Activated T-cell treated with anti-CD3 and anti-CD28 coated beads for 24 hours (primary cell): ENCODE measurements around the gene ARF1.
"Not testable (repeated sequence)": the region's sequence is repeated elsewhere in the genome, so short reads cannot be mapped to it uniquely, and the experiment has no call there.

Experiments
- DNase-seq: peaks from one replicate; pipeline ENCODE4 v3.0.0-alpha.2; 2020; ENCODE audit warnings: low read depth

The ARF1 gene

GRCh38 chr1:228102791-228103620, 20.5 kb downstream of the ARF1 start, which contains the start of gene C1orf35:
Gene C1orf35 (minus strand): TSS chr1:228103325. CDS start chr1:228103227, 98 bp downstream.
- DNase-seq: peak; percentile 94

- DNase-seq: no peak
Observed at GRCh38 chr1:228104526-228105269, 22.2 kb downstream of the ARF1 start.

GRCh38 chr1:228105270-228105995, 22.9 kb downstream of the ARF1 start:
- no peak for DNase-seq

GRCh38 chr1:228105996-228106799, 23.7 kb downstream of the ARF1 start:
- no peak for DNase-seq

- no peak for DNase-seq
Observed at GRCh38 chr1:228106800-228107054, 24.2 kb downstream of the ARF1 start.

GRCh38 chr1:228107636-228108035, 25.1 kb downstream of the ARF1 start:
- DNase-seq: no peak

- no peak for DNase-seq
Observed at GRCh38 chr1:228108055-228108690, 25.7 kb downstream of the ARF1 start.

GRCh38 chr1:228108742-228109072, 26.2 kb downstream of the ARF1 start:
- DNase-seq: no peak

- peak; percentile 99 for DNase-seq
Observed at GRCh38 chr1:228109073-228109961, 26.8 kb downstream of the ARF1 start, which contains the start of gene MRPL55. Gene MRPL55 (minus strand): TSS chr1:228109299. CDS start chr1:228108260, 1,039 bp downstream.

GRCh38 chr1:228109962-228110488, 27.5 kb downstream of the ARF1 start:
- DNase-seq: no peak

GRCh38 chr1:228110556-228110955, 28.0 kb downstream of the ARF1 start:
- DNase-seq: no peak

GRCh38 chr1:228111315-228111714, 28.8 kb downstream of the ARF1 start:
- not testable (repeated sequence) for DNase-seq

- no peak for DNase-seq
Observed at GRCh38 chr1:228112167-228112566, 29.7 kb downstream of the ARF1 start.

GRCh38 chr1:228112617-228113016, 30.1 kb downstream of the ARF1 start:
- DNase-seq: no peak

- DNase-seq: no peak
Observed at GRCh38 chr1:228114827-228115226, 32.3 kb downstream of the ARF1 start.

- no peak for DNase-seq
Observed at GRCh38 chr1:228117335-228117734, 34.8 kb downstream of the ARF1 start.

GRCh38 chr1:228118040-228118439, 35.5 kb downstream of the ARF1 start:
- DNase-seq: no peak

GRCh38 chr1:228120351-228120750, 37.8 kb downstream of the ARF1 start:
- DNase-seq: no peak

GRCh38 chr1:228120857-228121489, 38.5 kb downstream of the ARF1 start:
- DNase-seq: no peak
